Measurements from ENCODE around the gene GFI1. TPM values are rescaled to one million over a fixed set of nuclear protein-coding genes. Genes with fewer than 3 reads are reported as not detected.

The GFI1 gene
- total RNA-seq, 1 donor from 2014 or later: not detected

DNA sequence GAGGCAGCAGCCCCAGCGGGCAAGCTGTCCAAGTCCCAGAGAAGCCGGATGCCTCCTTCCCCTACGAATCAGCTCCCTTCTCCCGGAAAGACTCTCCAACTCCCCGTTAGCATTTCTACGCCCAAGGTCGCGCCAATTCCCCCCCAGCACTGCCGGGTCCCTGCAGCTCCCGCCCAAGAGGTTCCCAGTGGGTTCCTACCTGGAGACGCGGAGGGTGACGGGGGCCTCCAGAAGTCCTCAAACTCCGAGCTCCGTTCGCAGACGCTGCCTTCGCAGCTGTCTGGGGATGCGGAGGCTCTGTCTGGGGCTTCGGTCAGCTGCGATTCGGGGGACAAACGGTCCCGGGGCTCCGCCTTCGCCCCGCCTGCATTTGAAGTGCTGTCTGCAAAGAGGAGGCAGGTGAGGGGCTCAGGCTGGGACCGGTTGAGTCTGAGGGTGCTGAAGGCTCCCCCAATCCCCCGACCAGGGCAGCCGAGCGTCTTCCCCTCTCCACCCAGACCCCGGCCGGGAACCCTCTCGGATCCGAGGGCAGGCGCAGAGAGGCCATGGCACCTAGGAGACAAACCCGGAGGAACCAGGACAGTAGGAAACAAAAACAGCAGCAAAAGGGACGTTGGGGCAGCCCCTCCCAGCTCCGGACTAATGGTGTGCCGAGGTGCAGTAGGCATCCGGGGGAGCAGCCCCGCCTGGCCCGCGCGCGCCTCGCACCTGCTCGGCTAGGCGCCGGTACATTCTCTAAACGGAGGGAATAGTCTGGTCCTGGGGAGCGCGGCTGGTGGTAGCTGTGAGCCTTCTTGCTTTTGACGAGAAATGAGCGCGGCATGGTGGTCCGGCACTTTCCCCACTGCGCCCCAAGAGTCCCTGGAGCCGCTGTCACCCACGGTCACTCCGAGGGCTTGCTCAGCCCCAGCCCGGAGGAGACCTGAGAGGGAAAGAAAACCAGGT is 3.8 kb downstream of the GFI1 start:
- Mint-ChIP-seq H3K4me1 (ENCODE audit: low read depth, unreplicated experiment) (peaks cover 13% of the 10 kb centered on the region), H3K4me3 (ENCODE audit: unreplicated experiment) (peak overlapping the region; percentile 76), H3K9me3 (ENCODE audit: unreplicated experiment) (peaks cover 12% of the 10 kb centered on the region), H3K27me3 (ENCODE audit: unreplicated experiment) (peaks cover 36% of the 10 kb centered on the region), H3K36me3 (ENCODE audit: unreplicated experiment) (peaks cover 11% of the 10 kb centered on the region), H3K27ac (ENCODE audit: unreplicated experiment) (no peak overlapping the region)
- TF ChIP-seq, protein P1, sequence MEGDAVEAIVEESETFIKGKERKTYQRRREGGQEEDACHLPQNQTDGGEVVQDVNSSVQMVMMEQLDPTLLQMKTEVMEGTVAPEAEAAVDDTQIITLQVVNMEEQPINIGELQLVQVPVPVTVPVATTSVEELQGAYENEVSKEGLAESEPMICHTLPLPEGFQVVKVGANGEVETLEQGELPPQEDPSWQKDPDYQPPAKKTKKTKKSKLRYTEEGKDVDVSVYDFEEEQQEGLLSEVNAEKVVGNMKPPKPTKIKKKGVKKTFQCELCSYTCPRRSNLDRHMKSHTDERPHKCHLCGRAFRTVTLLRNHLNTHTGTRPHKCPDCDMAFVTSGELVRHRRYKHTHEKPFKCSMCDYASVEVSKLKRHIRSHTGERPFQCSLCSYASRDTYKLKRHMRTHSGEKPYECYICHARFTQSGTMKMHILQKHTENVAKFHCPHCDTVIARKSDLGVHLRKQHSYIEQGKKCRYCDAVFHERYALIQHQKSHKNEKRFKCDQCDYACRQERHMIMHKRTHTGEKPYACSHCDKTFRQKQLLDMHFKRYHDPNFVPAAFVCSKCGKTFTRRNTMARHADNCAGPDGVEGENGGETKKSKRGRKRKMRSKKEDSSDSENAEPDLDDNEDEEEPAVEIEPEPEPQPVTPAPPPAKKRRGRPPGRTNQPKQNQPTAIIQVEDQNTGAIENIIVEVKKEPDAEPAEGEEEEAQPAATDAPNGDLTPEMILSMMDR (IDR thresholded peaks at IDR 0.05; ENCODE audit: partially characterized antibody, unreplicated experiment): no peak
- DNase-seq: peak; percentile 42

DNA sequence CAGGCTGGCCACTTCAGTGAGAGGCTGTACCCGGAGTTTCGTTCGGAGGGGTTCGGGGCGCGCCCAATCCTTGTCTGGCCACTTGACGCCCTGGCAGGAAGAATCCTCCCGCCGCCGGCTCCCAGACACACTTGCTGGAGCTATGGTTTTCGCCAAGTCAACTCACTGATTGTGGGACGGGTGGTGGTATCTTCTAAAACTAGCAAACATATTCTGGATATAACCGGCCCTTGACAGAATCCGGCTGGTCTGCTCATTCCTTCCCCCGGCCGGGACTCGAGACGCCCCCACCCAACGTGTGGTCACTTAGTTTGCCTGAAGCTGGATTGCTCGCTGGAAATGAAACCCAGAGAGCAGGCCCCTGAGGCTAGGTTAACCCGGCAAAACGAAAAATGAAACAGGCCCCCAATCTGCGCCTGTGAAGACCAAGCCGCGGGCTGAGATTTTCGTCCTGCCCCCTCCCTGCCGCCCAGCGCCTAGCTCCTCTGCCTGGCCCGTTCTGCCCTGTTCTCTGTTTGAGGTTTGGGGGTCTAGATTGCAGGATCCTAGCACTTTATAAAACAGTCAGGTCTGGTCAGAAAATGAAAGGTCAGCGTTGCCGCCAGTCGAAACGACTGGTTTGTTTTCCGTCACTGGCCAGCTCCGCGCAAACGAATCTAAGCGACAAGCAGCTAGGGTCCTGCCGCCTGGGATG is 4.6 kb downstream of the GFI1 start:
- Mint-ChIP-seq H3K36me3 (ENCODE audit: unreplicated experiment) (peaks cover 11% of the 10 kb centered on the region), H3K9me3 (ENCODE audit: unreplicated experiment) (peaks cover 12% of the 10 kb centered on the region), H3K4me3 (ENCODE audit: unreplicated experiment) (peak overlapping the region; percentile 76), H3K27ac (ENCODE audit: unreplicated experiment) (no peak overlapping the region), H3K4me1 (ENCODE audit: low read depth, unreplicated experiment) (peaks cover 13% of the 10 kb centered on the region), H3K27me3 (ENCODE audit: unreplicated experiment) (peaks cover 36% of the 10 kb centered on the region)
- DNase-seq: peak; percentile 35
- TF ChIP-seq, protein P1 (IDR thresholded peaks at IDR 0.05; ENCODE audit: partially characterized antibody, unreplicated experiment): no peak

DNA sequence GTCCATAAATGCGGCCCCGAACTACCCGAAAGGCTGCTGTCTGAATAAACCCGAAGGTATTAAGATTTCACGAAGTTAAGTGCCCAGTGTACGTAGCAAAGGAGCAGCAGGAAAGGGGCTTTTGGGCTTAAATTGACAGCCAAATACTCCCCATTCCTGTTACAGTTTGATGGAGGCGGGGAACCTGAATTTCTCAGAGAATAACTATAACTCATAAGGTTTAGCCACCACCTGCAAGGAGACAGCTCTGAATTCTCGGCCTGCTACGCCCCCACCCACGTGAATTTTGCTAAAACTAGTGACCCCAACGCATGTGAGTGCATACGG is 5.2 kb downstream of the GFI1 start:
- peaks cover 12% of the 10 kb centered on the region for H3K9me3 Mint-ChIP-seq (ENCODE audit: unreplicated experiment)
- peaks cover 13% of the 10 kb centered on the region for H3K4me1 Mint-ChIP-seq (ENCODE audit: low read depth, unreplicated experiment)
- TF ChIP-seq, protein P1 (IDR thresholded peaks at IDR 0.05; ENCODE audit: partially characterized antibody, unreplicated experiment): no peak
- H3K36me3 Mint-ChIP-seq (ENCODE audit: unreplicated experiment): peaks cover 11% of the 10 kb centered on the region
- no peak for DNase-seq
- no peak overlapping the region for H3K27ac Mint-ChIP-seq (ENCODE audit: unreplicated experiment)
- H3K4me3 Mint-ChIP-seq (ENCODE audit: unreplicated experiment): peak overlapping the region; percentile 78
- H3K27me3 Mint-ChIP-seq (ENCODE audit: unreplicated experiment): peaks cover 38% of the 10 kb centered on the region

DNA sequence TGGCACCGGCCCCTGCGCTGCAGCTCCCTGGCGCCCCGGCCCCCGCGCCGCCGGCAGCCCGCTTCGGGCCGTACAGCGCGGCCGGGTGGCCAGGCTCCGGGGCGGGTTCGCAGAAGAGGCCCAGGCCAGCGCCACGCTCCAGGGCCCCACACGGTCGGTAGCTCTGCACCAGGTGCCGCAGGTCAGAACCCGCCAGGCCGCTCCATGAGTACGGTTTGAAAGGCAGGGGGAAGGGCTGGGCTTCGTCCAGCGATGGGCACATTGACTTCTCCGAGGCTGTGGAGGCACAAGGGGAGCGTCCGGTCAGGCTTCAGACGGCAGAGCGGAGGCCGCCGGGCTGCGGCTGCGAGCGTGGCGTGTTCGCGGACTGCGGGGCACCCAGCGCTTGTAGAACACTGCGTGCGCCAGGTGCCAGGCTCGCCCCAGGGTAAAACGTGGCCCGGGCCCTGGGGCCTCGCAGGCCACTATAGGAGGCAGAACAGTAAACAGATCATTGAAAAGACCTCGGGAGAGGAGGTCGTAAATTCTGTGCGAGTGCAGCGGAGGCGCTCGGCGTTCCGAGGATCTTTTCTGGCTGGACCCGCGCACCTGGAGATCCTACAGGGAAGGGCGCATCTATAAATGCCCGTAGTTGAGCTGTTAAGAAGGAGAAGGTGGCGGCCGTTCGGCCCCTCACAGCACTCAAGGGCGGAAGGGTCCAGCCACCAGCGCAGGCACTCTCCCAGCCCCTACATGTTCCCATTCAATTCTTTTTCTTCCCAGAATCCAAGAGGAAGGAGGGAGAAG is 5.7 kb downstream of the GFI1 start:
- Mint-ChIP-seq H3K27me3 (ENCODE audit: unreplicated experiment) (peaks cover 39% of the 10 kb centered on the region), H3K27ac (ENCODE audit: unreplicated experiment) (no peak overlapping the region), H3K9me3 (ENCODE audit: unreplicated experiment) (peaks cover 12% of the 10 kb centered on the region), H3K36me3 (ENCODE audit: unreplicated experiment) (peaks cover 11% of the 10 kb centered on the region), H3K4me3 (ENCODE audit: unreplicated experiment) (peak overlapping the region; percentile 78), H3K4me1 (ENCODE audit: low read depth, unreplicated experiment) (peaks cover 13% of the 10 kb centered on the region)
- TF ChIP-seq, protein P1 (IDR thresholded peaks at IDR 0.05; ENCODE audit: partially characterized antibody, unreplicated experiment): no peak
- peak; percentile 41 for DNase-seq
